SK-N-MC (cell line): Measurements from ENCODE around the gene IL19.

Experiments used
- EZH2 ChIP-seq: fragments of 200-600 bp; sonication (generic); IDR thresholded peaks from one replicate; pipeline ENCODE4 v1.6.1; 2017; ENCODE audit warnings: antibody characterized with exemption
- POLR2AphosphoS5 ChIP-seq: IDR thresholded peaks from 2 replicates; pipeline ENCODE4 v1.6.1; 2012; ENCODE audit warnings: mild to moderate bottlenecking, low read depth, low read length, borderline replicate concordance

DNA sequence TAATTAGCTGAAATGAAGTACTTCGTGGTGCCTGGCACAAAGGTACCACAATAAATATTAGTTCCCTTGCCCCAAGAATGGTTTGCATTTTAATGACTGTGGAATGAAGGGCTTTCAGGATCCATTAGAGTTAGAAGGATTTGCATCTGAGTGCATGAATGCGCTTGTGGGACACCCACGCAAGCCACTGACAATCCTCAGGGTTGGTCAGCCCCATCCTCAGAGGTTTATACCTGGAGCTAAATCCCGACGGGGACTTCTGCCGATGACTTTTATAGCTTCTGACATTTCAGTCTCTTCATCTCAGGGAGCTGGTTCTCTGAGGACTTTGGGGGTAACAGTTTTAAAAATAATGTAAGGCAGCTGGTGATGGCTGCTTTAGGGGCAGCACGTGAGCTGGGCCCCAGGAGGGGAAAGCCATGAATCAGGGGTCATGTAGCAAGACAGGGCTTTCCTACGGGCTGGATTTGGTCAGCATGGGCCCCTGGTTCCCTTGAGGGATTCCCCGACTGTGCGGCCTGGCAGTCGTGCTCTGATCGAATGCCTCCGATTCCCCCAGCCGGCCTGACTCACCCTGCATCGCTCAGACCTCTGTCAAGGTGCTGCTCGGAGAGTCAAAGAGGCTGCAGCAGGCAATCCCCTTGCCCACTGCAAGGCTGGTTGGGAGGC lies 22.5 kb downstream of the IL19 start:
- TF ChIP-seq POLR2AphosphoS5 = no peak
- no peak for TF ChIP-seq EZH2
